HG03103 (cell line): ENCODE results near the gene ARMH4.

Experiments
- ATAC-seq: cut with Tn5 transposase; IDR thresholded peaks from one replicate; pipeline ENCODE4 v1.9.1; 2021; ENCODE audit warnings: low read depth; ENCODE audit not compliant: unreplicated experiment

Gene ARMH4

DNA sequence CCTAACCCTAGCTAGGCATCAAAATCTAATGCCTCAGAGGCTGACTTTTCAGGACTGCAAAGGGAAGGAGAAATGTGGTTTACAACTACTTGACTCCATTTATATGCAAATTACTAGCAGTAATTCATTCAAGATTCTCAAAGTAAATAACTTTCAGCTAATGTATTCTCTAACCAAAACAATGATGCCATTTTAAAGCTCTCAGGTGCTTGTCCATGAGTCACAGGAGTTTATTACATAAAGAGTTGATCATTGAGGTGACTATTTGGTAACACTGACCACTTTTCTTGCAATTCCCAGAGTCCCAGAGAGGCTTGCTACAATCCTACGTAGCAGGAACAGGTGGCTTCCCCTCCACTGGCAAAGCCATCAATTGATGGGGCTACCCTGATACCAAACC is 177.1 kb downstream of the ARMH4 start:
- ATAC-seq = no peak

DNA sequence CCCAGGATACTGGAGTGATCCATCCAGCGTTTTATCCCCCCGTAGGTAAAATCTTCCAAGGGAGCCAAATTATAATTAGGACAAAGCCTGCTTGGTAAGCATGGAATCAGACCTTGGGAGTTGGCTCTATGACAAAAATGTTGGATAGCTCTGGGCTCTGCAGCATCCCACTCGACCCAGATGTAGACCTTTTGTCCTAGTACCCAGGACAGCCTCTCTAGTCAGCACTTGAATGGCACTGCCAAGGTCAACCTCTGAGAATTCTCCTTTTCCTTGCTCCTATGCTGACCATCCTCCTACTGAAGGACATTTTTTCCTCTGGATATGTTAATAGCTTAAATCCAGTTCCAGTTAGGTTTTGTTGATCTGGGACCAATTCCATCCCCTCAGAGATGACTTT is 181.4 kb downstream of the ARMH4 start:
- no peak for ATAC-seq

DNA sequence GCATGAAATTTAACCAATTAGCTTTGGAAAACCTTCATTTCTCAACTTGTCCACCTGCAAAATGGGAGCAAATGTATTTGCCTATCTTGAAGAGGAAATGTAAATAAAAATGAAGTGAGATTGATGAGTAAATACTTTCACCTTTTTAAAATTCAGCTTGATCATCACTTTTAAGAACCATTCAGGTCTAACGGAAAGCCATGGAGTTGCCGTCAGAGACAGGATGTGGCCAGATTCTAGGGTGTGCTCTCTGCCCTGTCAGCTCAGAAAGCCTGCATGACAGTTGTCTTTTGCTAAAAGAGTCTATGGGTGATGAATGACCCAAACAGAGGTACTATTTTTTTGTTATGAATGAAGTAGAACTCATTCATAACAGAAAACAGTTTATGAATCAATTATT is 181.8 kb downstream of the ARMH4 start:
- ATAC-seq = no peak

DNA sequence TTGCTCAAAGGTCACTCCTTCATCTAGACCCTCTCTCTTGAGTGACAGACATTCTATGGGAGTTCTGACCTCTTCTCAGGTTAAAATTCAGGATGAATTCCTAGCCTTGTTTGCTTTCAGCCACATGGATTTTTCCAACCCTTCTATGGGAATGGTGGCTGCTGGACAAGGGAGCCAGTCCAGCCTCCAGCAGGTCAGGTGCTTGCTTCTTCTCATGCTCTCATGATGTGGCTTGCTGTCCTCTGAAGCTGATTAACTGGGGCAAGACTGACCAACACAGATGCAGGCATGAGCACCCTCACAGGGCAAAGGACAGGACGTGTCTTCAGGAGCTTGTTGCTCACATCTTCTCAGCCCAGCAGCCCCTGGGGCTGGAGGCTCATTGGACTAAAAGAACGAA is 188.9 kb downstream of the ARMH4 start:
- no peak for ATAC-seq

DNA sequence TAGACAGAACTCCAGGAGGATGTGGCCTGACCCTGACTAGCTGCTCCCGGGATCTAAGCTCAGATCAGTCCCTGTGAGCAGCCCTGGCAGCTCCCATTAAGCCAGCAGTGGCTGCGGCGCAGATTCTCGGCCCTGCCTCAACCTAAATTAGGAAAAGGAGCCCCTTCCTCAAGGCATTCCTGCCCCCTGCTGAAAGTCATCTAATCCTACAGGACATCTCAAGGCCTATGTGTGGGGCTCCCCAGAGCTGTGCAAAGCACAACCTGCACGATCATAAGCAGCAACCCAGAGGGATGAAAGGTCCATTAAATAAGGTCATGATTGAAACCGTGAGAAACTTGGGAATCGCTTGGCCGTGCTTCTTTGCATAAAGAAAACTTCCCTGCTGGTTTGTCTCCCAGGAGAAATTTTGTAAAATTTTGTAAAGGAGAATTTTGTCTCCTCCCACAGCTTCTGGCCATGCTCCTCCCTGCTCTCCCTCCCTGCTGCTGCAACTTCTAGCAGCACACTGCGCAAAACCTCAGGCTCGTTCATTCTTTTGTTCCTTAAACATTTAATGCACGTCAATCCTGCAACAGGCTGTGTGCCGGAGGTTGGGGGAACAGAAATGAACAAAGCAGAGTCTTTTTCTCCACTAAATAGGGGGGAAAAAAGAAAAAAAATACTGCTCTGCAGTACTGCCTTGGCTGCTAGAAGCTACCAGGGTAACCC is 189.5 kb downstream of the ARMH4 start:
- ATAC-seq = no peak

DNA sequence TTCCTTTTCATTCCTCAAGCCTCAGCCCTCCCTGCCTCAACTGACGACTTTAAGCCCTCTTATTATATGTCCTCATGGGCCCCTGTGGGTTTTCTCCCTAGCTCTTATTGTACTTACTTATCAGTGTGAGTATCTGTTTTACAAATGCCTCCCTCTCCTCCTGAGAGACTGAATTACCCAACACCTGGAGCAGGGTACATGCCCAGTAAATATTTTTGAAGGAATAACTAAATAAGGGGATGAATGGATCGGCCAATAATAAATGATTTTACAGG is 190.3 kb downstream of the ARMH4 start:
- ATAC-seq = no peak

DNA sequence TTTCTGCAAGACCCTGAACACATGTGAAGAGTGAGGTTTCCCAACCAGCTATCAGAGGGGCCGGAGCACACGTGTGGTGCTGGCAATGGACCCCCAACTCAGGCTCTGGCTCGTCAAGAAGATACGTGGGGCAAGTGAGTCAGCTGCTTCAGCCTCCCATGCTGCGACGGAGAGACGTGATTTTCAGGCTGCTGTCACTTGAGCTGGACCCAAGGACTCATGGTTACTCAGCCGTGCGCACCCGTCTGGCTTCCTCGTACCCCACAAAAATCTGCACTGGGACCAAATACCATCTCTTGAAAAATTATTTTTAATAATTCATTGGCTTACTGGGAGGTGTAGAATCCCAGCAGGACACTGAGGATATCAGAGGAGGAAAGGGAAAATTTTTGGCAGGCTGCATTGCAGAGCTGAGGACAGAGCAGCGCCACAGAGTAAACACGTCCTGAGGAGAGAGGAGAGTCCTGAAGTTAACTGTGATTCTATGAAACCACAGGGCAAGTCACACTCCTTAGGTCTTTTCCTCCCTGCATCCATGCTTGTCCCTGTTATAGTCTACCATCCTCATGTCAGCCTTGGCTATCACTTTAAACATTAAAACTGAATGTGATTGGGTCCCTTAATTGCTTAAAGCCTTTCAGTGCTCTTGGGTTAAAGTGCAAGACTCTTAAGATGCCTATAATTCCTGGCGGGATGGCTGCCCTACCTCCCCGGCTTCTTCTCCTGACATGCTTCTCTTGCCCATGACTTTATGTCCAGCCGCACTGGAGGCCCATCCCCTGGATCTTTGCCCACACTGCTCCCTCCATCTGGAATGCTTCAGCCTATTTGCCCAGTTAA is 190.8 kb downstream of the ARMH4 start:
- no peak for ATAC-seq

DNA sequence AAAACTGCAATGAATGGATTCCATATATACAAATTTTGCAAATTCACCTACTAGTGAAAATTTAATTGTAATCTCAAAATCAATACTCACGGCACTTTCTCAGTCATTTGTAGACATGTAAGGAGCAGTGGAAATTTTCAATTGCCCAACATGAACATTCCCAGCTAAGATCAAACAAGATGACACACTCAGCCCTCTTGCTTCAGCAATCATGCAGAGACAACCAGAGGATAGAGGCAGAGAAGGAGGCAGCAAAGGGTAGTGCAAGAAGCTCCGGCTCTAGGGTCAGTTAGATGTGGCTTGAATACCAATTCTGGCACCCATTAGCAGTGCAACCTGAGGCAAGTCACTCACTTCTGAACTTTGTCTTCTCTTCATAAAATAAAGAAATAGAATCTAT is 194.6 kb downstream of the ARMH4 start:
- no peak for ATAC-seq
